GM10266 (cell line): ENCODE results near the gene ATP9B.
A peak's percentile ranks its signal among the peaks of the same experiment; 100 is the strongest.
"Not testable (repeated sequence)": the region's sequence is repeated elsewhere in the genome, so short reads cannot be mapped to it uniquely, and the experiment has no call there.

Experiments
- DNase-seq: peaks from one replicate; pipeline ENCODE4 v3.0.0; 2012; ENCODE audit errors: extremely low spot score
- TF ChIP-seq, protein P1 (sequence below): IDR thresholded peaks from 2 replicates; pipeline ENCODE4 v1.5.1; 2012; ENCODE audit warnings: mild to moderate bottlenecking, low read depth; ENCODE audit not compliant: control insufficient read depth, insufficient read depth; ENCODE audit errors: missing control alignments

The ATP9B gene

DNA sequence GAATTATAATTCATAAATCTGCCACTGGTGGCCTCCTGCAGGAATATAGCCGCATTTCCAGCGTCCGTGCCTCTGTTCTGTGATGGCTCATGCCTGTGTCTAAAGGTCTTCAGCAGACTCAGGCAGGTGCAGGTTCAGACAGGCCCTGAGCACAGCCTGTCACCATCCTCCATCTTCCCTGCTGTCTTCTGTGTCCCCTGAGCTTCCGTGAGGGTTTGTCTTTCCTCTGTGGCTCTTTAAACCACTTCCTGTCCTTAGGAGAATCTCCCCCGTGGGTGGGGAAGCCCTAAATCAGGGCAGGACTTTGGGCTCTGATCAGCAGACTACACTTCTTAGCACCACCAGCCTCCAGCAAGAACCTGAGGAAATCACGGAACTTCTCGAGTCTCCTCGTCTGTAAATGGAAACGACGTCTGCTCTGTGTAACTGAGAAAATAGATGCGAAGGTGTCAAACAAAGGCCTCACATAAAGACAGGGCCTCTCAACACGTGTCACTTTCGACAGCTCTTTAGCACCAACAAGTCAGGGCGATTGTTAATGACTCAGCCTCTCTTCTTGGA, 302.4 kb downstream of the ATP9B start:
- DNase-seq = no peak
- TF ChIP-seq, protein P1, sequence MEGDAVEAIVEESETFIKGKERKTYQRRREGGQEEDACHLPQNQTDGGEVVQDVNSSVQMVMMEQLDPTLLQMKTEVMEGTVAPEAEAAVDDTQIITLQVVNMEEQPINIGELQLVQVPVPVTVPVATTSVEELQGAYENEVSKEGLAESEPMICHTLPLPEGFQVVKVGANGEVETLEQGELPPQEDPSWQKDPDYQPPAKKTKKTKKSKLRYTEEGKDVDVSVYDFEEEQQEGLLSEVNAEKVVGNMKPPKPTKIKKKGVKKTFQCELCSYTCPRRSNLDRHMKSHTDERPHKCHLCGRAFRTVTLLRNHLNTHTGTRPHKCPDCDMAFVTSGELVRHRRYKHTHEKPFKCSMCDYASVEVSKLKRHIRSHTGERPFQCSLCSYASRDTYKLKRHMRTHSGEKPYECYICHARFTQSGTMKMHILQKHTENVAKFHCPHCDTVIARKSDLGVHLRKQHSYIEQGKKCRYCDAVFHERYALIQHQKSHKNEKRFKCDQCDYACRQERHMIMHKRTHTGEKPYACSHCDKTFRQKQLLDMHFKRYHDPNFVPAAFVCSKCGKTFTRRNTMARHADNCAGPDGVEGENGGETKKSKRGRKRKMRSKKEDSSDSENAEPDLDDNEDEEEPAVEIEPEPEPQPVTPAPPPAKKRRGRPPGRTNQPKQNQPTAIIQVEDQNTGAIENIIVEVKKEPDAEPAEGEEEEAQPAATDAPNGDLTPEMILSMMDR = no peak

DNA sequence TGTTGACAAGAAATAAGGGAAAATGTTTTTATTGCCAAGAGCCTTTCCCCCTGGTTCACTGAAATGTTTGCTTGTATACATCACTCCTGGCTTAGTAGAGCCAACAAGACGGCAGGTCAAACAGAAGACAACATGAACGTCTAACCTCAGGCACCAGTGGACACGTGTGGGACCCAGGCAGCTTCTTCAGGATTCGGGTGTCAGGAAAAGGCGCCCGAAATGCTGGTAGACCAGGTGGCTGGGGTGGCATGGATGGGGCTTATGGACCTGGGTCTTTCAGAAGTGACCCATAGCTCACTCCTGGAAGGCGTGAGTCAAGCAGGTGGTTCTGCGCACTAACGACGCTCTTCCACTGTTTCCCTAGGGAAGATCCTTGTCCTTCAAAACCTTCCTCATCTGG, 303.3 kb downstream of the ATP9B start:
- TF ChIP-seq, protein P1 = no peak
- DNase-seq = no peak

DNA sequence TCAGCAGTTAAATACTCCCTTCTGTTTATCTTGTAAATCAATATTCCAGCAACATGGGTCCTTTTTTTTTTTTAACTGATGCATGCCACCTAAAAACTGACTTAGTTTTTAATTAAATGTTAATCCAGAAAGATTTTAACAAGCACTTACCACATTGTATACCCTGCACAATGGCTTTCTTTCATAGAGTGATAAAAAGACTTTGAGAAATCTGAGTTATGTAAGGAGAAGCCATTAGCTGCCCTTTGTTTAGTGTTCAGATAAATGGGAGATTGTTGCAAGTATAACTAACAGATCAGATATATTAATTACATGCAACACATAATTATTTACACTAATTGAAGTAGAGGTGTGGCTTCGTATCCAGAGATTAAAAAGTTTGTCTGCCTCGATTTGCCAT, 303.8 kb downstream of the ATP9B start:
- TF ChIP-seq, protein P1 = no peak
- DNase-seq = no peak

DNA sequence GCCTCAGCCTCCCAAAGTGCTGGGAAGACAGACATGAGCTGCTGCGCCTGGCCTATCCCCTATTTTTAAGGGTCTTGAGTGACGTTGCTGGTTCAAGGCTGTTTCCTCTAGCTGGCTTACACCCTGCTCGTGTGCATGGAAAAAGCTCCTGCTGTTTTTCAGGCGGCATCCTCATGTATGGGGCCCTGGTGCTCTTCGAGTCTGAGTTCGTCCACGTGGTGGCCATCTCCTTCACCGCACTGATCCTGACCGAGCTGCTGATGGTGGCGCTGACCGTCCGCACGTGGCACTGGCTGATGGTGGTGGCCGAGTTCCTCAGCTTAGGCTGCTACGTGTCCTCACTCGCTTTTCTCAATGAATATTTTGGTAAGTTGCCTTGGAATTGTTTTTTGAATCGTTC, 304.5 kb downstream of the ATP9B start:
- TF ChIP-seq, protein P1 = no peak
- no peak for DNase-seq

DNA sequence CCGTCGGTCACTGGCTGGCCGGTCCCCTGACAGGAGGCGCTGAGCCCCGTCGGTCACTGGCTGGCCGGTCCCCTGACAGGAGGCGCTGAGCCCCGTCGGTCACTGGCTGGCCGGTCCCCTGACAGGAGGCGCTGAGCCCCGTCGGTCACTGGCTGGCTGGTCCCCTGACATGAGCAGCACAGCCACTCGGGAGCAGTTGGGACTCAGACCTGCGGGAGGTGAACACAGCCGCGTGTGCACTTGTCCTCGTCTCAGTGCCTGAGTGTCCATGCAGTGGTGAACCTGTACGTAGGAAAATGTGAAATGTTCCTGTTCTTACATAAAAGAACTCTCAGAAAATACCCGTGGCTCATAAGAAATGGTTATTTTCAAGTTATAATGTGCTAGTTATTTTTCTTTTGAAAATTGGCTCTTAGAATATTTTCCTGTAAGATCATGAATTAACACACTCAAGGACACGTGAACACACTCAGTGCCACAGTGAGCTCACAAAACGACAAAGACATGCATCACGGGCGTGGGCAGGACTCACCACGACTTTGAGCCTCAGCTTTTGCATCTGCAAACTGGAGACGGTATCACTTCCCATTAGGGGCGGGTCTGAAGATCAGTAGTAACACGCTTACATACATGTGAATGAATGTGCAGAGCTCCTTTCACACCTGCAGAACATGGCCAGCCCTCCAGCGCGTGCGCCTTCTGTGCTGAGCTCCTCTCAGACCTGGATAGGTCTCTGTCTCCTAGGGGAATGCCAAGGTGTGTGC, 305.4 kb downstream of the ATP9B start:
- TF ChIP-seq, protein P1 = no peak

DNA sequence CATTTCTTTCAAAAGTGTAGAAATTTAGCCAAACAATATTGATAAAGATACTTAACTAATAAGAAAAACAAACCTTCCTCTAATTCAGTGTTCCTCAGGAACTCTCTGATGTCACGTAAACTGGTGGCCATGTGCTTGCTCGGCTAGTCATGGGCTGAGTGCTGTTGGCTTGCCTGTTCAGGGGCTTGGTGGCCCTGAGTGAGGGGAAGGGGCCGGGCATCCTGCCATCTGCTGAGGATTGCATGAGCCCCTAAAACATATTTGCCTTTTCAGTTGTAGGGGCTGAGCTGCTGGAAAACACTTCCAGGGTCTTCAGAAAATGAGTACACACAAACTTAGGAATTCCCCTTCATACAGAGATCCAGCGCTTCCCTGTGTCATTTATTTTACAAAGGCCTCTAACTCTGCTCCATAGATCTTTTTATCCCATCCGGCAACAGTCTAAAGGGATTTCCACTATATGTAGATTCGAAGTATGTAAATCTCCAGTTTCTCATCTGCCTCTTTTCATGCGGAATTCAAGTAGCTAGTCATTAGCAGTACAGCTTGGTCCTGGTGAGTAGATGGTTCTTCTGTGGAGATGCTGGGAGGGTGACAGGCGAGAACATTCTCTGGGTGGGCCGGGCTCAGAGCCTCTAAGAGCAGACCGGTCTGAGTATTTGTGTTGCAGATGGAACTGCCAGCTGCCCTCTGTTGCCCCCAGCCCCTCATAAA, 306.4 kb downstream of the ATP9B start:
- TF ChIP-seq, protein P1 = no peak
- DNase-seq = no peak

More for the DNA sequence above, 305.4 kb downstream of the ATP9B start:
- peak; percentile 78 for DNase-seq

DNA sequence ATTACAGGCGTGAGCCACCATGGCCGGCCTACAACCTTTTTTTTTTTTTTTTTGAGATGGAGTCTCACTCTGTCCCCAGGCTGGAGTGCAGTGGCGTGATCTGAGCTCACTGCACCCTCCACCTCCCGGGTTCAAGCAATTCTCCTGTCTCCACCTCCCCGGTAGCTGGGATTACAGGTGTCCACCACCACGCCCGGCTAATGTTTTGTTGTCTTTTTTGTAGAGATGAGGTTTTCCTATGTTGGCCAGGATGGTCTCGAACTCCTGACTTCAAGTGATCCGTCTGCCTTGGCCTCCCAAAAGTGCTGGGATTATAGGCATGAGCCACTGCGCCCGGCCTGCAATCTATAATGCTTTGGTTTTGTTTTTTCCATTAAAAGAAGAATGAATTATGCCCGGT, 307.5 kb downstream of the ATP9B start:
- DNase-seq = not testable (repeated sequence)
